GM21447 (cell line): ENCODE measurements around the gene OXNAD1.
"Not testable (repeated sequence)": the region's sequence is repeated elsewhere in the genome, so short reads cannot be mapped to it uniquely, and the experiment has no call there.

Experiments used
- ATAC-seq: cut with Tn5 transposase; IDR thresholded peaks from one replicate; pipeline ENCODE4 v1.9.1; 2021; ENCODE audit not compliant: unreplicated experiment

The OXNAD1 gene

DNA sequence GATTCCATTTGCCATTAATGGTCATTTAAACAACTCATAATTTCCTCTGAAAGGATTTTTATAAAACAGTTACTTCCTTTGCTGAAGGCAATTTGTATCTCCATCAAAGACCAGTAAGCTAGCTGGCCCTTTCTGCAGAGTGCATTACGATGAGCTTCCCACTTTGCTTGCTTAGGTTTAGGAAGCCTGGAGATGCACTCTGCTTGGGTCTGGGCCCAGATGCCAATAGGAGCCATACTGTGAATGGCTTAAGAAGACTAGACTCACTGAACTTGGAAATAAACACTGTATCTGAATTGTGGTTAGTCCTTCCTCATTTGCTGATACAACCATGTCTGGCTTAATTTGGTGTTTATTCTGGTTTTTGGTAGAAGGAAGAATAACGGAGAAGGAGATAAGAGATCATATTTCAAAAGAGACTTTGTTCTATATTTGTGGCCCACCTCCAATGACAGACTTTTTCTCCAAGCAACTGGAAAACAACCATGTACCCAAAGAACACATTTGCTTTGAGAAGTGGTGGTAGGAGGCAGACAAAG lies 38.1 kb downstream of the OXNAD1 start:
- ATAC-seq: no peak

DNA sequence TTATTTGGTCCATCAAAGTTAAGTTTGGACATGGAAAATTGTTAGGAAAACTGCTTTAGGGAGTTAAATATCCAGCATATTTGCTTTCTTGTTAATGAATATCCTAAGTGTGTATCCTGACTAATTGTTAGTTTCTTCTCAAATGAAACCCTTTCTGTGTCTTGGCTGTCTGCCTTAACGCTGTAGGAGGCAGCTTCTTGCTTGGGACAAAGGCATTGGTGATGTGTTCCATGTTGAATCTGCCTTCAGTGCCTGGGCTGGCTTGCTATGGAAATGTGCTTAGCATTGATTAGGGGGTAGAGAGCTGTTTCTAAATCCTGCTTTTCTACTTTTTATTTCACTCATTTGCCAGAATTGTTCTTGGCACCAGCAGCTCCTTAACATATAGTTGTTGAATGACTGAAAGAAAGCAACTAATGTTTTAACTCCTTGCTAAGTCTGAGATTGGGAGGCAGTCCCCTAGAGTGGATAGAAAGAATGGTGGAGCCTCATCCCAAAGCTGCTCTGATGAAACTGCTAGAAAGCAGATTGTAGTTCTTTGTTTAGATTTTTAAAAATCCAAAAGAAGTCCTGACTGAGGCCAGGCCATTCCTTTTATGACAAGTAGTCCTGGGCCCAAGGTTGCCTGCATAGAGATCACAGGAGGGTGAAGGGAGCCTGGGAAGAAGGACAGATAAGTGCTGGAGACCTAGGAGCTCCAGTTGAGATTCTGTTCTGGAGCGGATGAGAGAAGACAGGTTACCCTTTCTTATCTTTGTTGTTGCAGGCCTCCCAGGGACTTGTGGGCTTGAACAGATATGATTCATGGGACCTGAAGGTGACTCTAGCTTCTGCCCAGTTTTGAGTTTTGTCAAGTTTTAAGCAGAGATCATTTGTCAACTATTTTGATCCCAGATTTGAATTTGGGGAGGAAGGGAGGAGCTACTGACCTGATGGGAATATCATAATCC lies 39.3 kb downstream of the OXNAD1 start:
- no peak for ATAC-seq

DNA sequence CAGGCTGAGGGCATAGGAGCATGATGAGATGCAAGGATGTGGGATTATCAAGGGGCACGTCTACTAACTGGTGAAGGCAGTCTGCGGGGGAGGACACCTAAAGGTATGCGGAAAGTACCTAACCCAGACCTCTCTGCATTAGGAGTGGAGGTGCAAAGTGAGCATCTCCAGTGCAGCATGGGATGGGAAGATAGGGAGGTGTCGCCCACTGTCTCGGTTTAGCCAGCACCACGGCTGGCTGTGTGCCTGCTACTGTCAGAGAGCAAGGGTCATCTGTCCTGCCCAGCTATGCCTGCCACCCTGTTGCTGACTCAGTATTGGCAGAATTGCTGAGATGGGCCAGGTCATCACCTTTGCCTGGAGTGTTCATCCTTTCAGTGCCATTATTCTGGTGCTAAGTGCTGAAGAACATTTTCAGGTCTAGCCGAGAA lies 40.1 kb downstream of the OXNAD1 start:
- ATAC-seq: no peak

GRCh38 chr3:16307832-16308531 lies 43.0 kb downstream of the OXNAD1 start:
- ATAC-seq: no peak

DNA sequence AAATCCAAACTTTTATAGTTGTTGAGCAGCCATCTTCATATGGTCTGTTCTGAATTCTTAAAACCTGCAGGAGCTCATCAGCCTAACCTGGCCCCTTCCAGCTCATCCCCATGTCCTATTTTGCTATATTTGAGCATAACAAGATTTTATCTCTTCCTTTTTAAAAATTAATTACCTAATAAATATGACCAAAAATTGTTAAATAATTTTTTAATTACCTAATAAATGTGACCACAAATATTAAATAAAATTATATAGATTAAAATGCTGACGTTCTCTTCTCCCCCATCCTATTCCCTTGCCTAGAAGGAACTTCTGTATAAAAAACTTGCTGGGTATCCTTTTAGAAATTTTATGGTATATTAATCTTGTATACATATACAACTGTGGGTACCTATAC lies 43.7 kb downstream of the OXNAD1 start:
- ATAC-seq: no peak

DNA sequence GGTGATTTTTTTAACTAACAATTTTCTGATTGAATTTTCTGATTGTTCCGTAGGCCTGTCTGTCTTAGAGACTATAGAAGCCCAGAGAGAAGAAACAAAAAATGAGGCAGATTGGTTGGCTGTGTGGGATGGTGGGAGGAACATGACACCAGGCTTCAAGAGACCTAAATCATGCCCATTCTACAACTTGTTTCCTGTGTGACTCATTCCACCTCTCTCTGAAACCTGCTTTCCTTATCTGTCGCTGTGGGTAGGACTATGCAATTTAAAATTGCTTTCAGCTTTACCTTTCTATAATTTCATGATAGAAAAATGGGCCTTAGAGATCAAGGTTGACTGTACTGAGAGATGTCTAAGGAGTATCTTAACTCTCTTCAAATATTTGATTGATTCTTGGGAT lies 44.5 kb downstream of the OXNAD1 start:
- peak; percentile 88 for ATAC-seq

- ATAC-seq: not testable (repeated sequence)
Observed at GRCh38 chr3:16310486-16310885, 45.5 kb downstream of the OXNAD1 start.

- ATAC-seq: peak; percentile 73
Observed at GRCh38 chr3:16311960-16312451, 47.0 kb downstream of the OXNAD1 start.

DNA sequence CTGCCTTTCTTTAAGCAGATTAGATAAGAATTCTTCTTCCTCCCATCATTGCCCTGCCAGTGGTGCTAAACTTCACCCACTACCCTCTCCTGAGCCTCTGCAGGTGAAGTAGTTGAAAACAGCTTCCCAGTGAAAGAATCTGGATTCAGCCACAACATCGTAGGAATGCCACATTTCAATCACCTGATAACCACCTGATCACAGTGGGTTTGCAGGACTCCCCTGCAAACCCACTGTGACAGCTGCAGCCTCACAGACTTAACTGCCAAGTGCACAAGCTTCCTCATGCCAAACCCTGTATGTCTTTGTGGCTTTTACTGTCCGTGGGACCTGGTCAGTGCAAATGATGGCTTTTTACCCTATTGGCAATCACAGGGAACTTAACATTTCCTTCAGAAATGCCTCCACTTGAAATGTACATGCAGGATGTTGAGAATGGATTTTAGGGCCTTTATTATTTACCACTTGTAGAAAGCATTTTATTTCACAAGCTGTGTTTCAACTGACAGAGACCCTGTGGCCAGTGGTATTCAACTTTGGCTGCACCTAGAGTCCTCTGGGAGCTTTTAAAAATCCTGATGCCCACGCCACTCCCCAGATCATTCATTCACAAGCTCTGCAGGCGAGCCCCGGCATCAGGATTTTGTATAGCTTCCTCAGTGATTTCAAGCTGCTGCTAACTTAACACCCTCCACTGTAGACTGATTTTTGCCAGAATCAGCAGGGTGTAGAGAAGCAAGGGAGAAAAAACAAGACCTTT lies 49.1 kb downstream of the OXNAD1 start:
- ATAC-seq: no peak

GRCh38 chr3:16315623-16316022 lies 50.6 kb downstream of the OXNAD1 start:
- no peak for ATAC-seq

- ATAC-seq: no peak
Observed at GRCh38 chr3:16316396-16316795, 51.4 kb downstream of the OXNAD1 start.

DNA sequence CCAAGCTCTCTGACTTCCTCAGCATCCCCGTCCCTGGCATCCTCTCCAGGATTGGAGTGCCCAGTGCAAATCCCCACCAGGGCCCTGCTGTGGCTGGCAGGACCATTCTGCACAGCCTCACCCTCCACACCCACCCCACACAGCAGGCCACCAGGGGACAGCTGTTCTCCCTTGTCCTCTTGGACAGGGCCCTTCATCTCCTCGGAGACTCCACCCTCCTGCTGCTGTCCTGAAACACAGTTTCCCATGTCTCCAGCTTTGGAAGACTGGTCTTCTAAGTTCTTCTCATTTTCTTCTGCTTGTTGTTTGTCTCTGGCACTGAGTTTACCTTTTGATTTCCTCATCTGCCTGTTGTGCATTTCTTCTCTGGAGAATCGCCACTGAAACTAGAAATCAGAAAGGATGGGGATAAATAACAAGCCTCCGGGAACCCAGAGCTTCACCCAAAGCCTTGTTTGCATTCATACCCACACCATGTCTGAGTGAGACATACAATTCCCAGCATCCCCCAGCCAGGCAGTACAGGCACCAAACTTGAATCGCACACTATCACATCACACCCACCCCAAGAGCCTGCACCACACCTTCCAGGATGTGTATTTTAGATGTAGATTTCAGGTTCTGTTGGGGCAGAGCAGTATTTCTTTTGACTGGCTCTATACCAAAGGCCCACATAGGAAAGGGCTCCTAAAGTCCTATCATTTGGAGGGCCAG lies 52.0 kb downstream of the OXNAD1 start:
- no peak for ATAC-seq

GRCh38 chr3:16317561-16317945 lies 52.5 kb downstream of the OXNAD1 start:
- no peak for ATAC-seq

DNA sequence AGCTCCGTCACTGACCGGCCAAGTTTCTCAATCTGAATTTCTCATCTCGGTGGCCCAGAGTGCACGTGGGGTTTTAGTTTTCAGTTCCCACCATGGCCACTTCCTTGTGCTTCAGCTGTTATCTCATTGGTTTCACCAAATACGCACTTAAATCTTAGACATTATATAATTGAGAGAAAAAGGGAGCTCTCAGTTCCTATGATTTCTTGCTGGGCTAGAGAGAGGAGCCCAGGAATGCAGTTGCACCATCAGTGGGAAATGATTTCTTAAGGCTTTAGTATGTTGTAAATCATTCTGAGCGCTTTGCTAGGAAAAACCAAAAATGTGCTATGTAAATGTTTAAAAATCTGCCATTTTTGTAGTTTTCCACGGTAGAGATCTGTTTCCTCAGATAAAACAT lies 53.2 kb downstream of the OXNAD1 start:
- no peak for ATAC-seq

DNA sequence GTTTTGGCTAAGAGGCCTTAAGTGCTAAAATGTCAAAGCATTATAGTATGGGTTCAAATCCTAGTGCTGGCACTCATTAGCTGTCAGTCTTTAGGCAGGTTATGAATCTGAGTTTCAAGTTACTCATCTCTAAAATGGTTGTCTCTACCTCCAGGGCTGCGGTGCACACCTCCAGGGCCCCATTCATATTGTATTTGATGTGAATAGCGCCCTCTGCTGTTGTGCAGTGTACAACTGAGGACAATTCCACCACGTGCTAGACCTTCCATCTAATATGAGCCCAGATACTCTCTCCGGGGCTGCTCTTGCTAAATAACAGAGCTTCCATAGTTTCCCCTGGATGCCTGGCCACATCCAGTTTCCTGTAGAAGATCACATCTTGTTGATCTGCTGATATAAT lies 54.3 kb downstream of the OXNAD1 start:
- ATAC-seq: no peak

GRCh38 chr3:16319723-16320122 lies 54.7 kb downstream of the OXNAD1 start:
- ATAC-seq: no peak

DNA sequence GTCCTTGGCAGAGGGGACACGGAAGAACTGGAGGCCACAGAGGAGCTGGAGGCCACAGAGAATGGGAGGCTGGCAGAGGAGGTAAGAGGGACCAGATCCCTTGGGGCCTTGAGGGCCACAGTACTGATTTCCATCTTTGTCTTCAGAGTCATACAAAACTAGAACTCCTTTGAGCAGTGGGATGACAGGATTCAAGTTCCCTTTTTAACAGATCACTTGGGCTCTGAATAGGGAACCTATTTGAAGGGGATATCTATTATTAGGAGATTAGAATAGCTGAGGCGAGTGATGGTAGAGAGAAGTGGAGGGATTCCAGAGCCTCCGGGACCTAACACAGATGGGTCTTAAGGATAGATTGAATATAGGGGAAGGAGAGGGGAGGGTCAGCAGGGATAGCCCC lies 55.7 kb downstream of the OXNAD1 start:
- ATAC-seq: no peak

GRCh38 chr3:16322189-16322588 lies 57.2 kb downstream of the OXNAD1 start:
- no peak for ATAC-seq

DNA sequence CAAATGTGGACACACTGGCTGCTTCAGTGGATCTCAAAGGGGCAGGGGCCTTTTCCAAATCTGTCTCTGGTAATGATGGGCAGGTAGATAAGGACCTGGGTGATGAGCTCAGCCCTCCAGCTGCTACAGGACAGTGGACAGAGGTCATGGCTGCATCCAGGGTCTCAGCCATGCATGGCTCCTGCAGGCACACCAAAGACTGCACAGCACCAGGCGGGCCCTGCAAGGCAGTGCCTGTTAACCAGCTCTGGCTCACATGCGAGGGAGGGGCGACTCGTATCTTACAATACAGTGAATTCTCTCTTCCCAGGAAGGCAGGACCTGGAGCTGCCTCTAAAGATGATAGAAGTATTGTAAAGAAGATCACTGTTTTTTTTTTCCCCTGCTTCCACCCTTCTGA lies 58.7 kb downstream of the OXNAD1 start:
- no peak for ATAC-seq

DNA sequence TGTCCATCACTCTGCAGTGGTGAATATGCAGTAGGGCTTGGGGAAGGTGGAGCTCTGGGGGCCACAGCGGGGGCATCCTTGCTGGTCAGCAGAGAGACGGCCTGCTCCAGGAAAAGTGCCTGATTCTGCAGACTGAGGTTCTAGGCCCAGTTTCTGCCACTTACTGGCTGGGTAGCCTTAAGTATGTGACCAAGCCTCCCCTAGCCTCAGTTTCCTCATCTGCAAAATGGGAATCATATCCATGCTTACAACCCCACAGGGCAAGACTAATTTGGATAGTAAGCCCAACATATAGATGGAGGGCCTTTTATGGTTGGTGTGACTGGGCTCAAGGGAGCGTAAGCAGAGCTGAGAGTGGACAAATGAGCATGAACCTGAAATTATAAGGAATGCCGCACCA lies 60.8 kb downstream of the OXNAD1 start:
- ATAC-seq: no peak
